IMR-90 (cell line): ENCODE measurements around the gene IL18.

ENCODE experiments used
- BHLHE40 ChIP-seq: fragments of 150-350 bp; IDR thresholded peaks from 2 replicates; pipeline ENCODE4 v1.6.1; 2016; ENCODE audit warnings: mild to moderate bottlenecking, low read depth, low read length
- CEBPB ChIP-seq: IDR thresholded peaks from 2 replicates; pipeline ENCODE4 v1.6.1; 2012; ENCODE audit warnings: low read depth, low read length, improper control_type of control experiment
- CHD1 ChIP-seq: IDR thresholded peaks from 2 replicates; pipeline ENCODE4 v1.6.1; 2012; ENCODE audit warnings: low read depth, low read length, improper control_type of control experiment
- FOS ChIP-seq: fragments of 150-350 bp; IDR thresholded peaks from 2 replicates; pipeline ENCODE4 v1.6.1; 2016; ENCODE audit warnings: low read depth, low read length
- MAFK ChIP-seq: IDR thresholded peaks from 2 replicates; pipeline ENCODE4 v1.6.1; 2012; ENCODE audit warnings: low read depth, low read length, improper control_type of control experiment
- MAZ ChIP-seq: IDR thresholded peaks from 2 replicates; pipeline ENCODE4 v1.6.1; 2012; ENCODE audit warnings: low read depth, mild to moderate bottlenecking, low read length, improper control_type of control experiment, moderate library complexity, borderline replicate concordance
- NFE2L2 ChIP-seq: fragments of 150-350 bp; IDR thresholded peaks from 2 replicates; pipeline ENCODE4 v1.6.1; 2016; ENCODE audit warnings: low read depth, mild to moderate bottlenecking, low read length
- POLR2A ChIP-seq: IDR thresholded peaks from 2 replicates; pipeline ENCODE4 v1.6.1; 2012; ENCODE audit warnings: mild to moderate bottlenecking, low read depth, low read length
- RAD21 ChIP-seq: IDR thresholded peaks from 2 replicates; pipeline ENCODE4 v1.6.1; 2012; ENCODE audit warnings: low read length, improper control_type of control experiment
- TF ChIP-seq, protein P1 (sequence below): conservative IDR thresholded peaks from 2 replicates; pipeline ENCODE4 v1.5.1; 2012; ENCODE audit warnings: mild to moderate bottlenecking, low read depth, low read length, improper control_type of control experiment
- TF ChIP-seq, protein P2 (sequence below): fragments of 150-350 bp; IDR thresholded peaks from 2 replicates; pipeline ENCODE4 v1.6.1; 2016; ENCODE audit warnings: low read depth, mild to moderate bottlenecking, low read length, moderate library complexity, borderline replicate concordance
- TF ChIP-seq, protein P3 (sequence below): fragments of 150-350 bp; IDR thresholded peaks from 2 replicates; pipeline ENCODE4 v1.6.1; 2017; ENCODE audit warnings: mild to moderate bottlenecking, antibody characterized with exemption, low read length, low read depth

- TF ChIP-seq, protein P1, sequence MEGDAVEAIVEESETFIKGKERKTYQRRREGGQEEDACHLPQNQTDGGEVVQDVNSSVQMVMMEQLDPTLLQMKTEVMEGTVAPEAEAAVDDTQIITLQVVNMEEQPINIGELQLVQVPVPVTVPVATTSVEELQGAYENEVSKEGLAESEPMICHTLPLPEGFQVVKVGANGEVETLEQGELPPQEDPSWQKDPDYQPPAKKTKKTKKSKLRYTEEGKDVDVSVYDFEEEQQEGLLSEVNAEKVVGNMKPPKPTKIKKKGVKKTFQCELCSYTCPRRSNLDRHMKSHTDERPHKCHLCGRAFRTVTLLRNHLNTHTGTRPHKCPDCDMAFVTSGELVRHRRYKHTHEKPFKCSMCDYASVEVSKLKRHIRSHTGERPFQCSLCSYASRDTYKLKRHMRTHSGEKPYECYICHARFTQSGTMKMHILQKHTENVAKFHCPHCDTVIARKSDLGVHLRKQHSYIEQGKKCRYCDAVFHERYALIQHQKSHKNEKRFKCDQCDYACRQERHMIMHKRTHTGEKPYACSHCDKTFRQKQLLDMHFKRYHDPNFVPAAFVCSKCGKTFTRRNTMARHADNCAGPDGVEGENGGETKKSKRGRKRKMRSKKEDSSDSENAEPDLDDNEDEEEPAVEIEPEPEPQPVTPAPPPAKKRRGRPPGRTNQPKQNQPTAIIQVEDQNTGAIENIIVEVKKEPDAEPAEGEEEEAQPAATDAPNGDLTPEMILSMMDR = no peak
- no peak for TF ChIP-seq RAD21
- TF ChIP-seq, protein P2, sequence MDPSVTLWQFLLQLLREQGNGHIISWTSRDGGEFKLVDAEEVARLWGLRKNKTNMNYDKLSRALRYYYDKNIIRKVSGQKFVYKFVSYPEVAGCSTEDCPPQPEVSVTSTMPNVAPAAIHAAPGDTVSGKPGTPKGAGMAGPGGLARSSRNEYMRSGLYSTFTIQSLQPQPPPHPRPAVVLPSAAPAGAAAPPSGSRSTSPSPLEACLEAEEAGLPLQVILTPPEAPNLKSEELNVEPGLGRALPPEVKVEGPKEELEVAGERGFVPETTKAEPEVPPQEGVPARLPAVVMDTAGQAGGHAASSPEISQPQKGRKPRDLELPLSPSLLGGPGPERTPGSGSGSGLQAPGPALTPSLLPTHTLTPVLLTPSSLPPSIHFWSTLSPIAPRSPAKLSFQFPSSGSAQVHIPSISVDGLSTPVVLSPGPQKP = no peak
- no peak for TF ChIP-seq POLR2A
- no peak for TF ChIP-seq MAFK
- no peak for TF ChIP-seq CEBPB
- TF ChIP-seq, protein P3, sequence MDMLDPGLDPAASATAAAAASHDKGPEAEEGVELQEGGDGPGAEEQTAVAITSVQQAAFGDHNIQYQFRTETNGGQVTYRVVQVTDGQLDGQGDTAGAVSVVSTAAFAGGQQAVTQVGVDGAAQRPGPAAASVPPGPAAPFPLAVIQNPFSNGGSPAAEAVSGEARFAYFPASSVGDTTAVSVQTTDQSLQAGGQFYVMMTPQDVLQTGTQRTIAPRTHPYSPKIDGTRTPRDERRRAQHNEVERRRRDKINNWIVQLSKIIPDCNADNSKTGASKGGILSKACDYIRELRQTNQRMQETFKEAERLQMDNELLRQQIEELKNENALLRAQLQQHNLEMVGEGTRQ = no peak
- TF ChIP-seq NFE2L2 = no peak
- TF ChIP-seq MAZ = no peak
- TF ChIP-seq BHLHE40 = no peak
- no peak for TF ChIP-seq CHD1
- TF ChIP-seq FOS = no peak
These were observed 940 bp downstream of the IL18 start for GRCh38 chr11:112162761-112163546.
